HepG2 (cell line): ENCODE measurements around the gene S100A10. TPM values are rescaled to one million over a fixed set of nuclear protein-coding genes. Genes with fewer than 3 reads are reported as not detected.

Source experiments
- ATAC-seq: fragments of 200-7000 bp; cut with Tn5 transposase; 3 replicates; pipeline ENCODE4 v1.9.1; 2020; ENCODE audit warnings: mild to moderate bottlenecking, moderate library complexity
- BruUV-seq: library from RNA; stranded (reverse); fragments of 400-500 nt; replicated peaks from 2 replicates; lab custom pipeline; 2021; lab: Mats Ljungman, UMichigan
- CTCF ChIA-PET: fragments of 300-600 bp; formaldehyde crosslinking; extraction: SDS; loops from one replicate; lab custom pipeline; 2021; ENCODE audit warnings: low total read pairs, inconsistent platforms, low intra/inter-chr PET ratio; lab: Yijun Ruan, JAX
- POLR2A ChIA-PET: fragments of 350-600 bp; sonication (Branson Sonifier 250); formaldehyde crosslinking; loops from one replicate; lab custom pipeline; 2020; ENCODE audit warnings: antibody characterized with exemption, inconsistent platforms; lab: Yijun Ruan, JAX
- DNase-seq: peaks from one replicate; pipeline ENCODE4 v3.0.0-alpha.2; 2015; ENCODE audit warnings: low spot score
- FAIRE-seq: peaks from 3 replicates; lab custom pipeline; 2011; peaks lifted over from hg19 to GRCh38; lab: Jason Lieb, UNC
- H2AFZ ChIP-seq: one replicate; pipeline ENCODE4 v1.6.1; 2011; ENCODE audit warnings: low read length, inconsistent platforms
- H3K27ac ChIP-seq: fragments of 300-600 bp; 3 replicates; pipeline ENCODE4 v1.8.0; 2011; ENCODE audit warnings: mixed run types, mild to moderate bottlenecking, mixed read lengths, low read length, inconsistent platforms; ENCODE audit not compliant: insufficient read depth; ENCODE audit errors: extremely low read length
- H3K27me3 ChIP-seq, 2 experiments: fragments of 200-600 bp in 1 of 2; 2 replicates in 1 of 2; 3 replicates in 1 of 2; pipeline versions ENCODE4 v1.6.0 to v1.8.0; 2011; ENCODE audit warnings: low read length in 2 of 2, mild to moderate bottlenecking in 2 of 2, moderate library complexity in 2 of 2, inconsistent platforms in 1 of 2; ENCODE audit not compliant: insufficient read depth in 2 of 2, control insufficient read depth in 1 of 2
- H3K36me3 ChIP-seq, 2 experiments: fragments of 200-600 bp in 1 of 2; replicated peaks in 1 of 2; 2 replicates in 1 of 2; 3 replicates in 1 of 2; pipeline versions ENCODE4 v1.5.1 to v1.8.0; 2011; ENCODE audit warnings: low read length in 2 of 2, inconsistent platforms in 1 of 2; ENCODE audit not compliant: insufficient read depth in 2 of 2, control insufficient read depth in 1 of 2
- H3K4me1 ChIP-seq: 2 replicates; pipeline ENCODE4 v1.5.1; 2012; ENCODE audit warnings: low read length, inconsistent platforms; ENCODE audit not compliant: insufficient read depth
- H3K4me2 ChIP-seq: 2 replicates; pipeline ENCODE4 v1.6.0; 2011; ENCODE audit warnings: low read depth, low read length, inconsistent platforms
- H3K4me3 ChIP-seq, 3 experiments: fragments of 200-600 bp in 1 of 3; sonication (generic), shearing (Covaris generic) in 1 of 3; replicated peaks in 1 of 3; 2 replicates each; pipeline ENCODE4 v1.5.1; 2011 to 2016; ENCODE audit warnings: low read length in 3 of 3, inconsistent platforms in 2 of 3, low read depth in 2 of 3, mild to moderate bottlenecking in 2 of 3, control low read depth in 1 of 3, mixed read lengths in 1 of 3; ENCODE audit not compliant: insufficient read depth in 1 of 3
- H3K79me2 ChIP-seq: one replicate; pipeline ENCODE4 v1.6.1; 2011; ENCODE audit warnings: low read length, inconsistent platforms; ENCODE audit not compliant: insufficient read depth
- H3K9ac ChIP-seq: 2 replicates; pipeline ENCODE4 v1.6.0; 2011; ENCODE audit warnings: mild to moderate bottlenecking, low read depth, low read length, inconsistent platforms; ENCODE audit not compliant: insufficient read depth
- H3K9me3 ChIP-seq: 2 replicates; pipeline ENCODE4 v1.5.1; 2012; ENCODE audit warnings: mild to moderate bottlenecking, low read length
- H4K20me1 ChIP-seq: 2 replicates; pipeline ENCODE4 v1.6.0; 2011; ENCODE audit warnings: inconsistent platforms, mild to moderate bottlenecking, low read length, moderate library complexity; ENCODE audit not compliant: insufficient read depth
- CTCF ChIP-seq: sonication (generic); formaldehyde crosslinking; IDR thresholded peaks from 2 replicates; pipeline ENCODE4 v1.5.0; 2020; ENCODE audit warnings: mild to moderate bottlenecking, missing genetic modification reagents, moderate library complexity
- DR1 ChIP-seq: sonication (generic); formaldehyde crosslinking; IDR thresholded peaks from 2 replicates; pipeline ENCODE4 v1.8.0; 2021; ENCODE audit warnings: mild to moderate bottlenecking, missing genetic modification reagents, inconsistent platforms
- ESRRA ChIP-seq: sonication (generic); formaldehyde crosslinking; IDR thresholded peaks from 2 replicates; pipeline ENCODE4 v1.5.1; 2020; ENCODE audit warnings: mild to moderate bottlenecking, low read depth, missing genetic modification reagents
- HDAC1 ChIP-seq: sonication (generic); formaldehyde crosslinking; IDR thresholded peaks from 2 replicates; pipeline ENCODE4 v1.5.1; 2020; ENCODE audit warnings: mild to moderate bottlenecking, missing genetic modification reagents
- REL ChIP-seq: sonication (generic); formaldehyde crosslinking; conservative IDR thresholded peaks from 2 replicates; pipeline ENCODE4 v1.8.0; 2022; ENCODE audit warnings: mild to moderate bottlenecking, missing genetic modification reagents, moderate library complexity
- SMAD9 ChIP-seq: sonication (generic); formaldehyde crosslinking; IDR thresholded peaks from 2 replicates; pipeline ENCODE4 v1.5.1; 2020; ENCODE audit warnings: mild to moderate bottlenecking, missing genetic modification reagents
- TEAD2 ChIP-seq: sonication (generic); formaldehyde crosslinking; IDR thresholded peaks from 2 replicates; pipeline ENCODE4 v1.9.0; 2021; ENCODE audit warnings: missing genetic modification reagents
- ZBTB7B ChIP-seq: sonication (generic); formaldehyde crosslinking; IDR thresholded peaks from 2 replicates; pipeline ENCODE4 v1.4.0; 2020; ENCODE audit warnings: missing genetic modification reagents
- ZNF138 ChIP-seq: sonication (generic); formaldehyde crosslinking; IDR thresholded peaks from 2 replicates; pipeline ENCODE4 v1.5.0; 2020; ENCODE audit warnings: mild to moderate bottlenecking, low read depth, missing genetic modification reagents
- WGBS: methylation state at CpG from one replicate; pipeline ENCODE4 v1.1.6; 2017; ENCODE audit warnings: low lambda C conversion rate; 5-methylcytosine and 5-hydroxymethylcytosine counted together
- in situ Hi-C: cut with HindIII; loops from 2 replicates; pipeline ENCODE4 v1.10.0; 2017; ENCODE audit warnings: low pct_unique_long_range_greater_than_20kb; ENCODE audit not compliant: extremely low pct_ligation_motif_present
- intact Hi-C: fragments of 100-400 bp; cut with micrococcal nuclease; formaldehyde crosslinking; loops from one replicate; pipeline ENCODE4 v1.10.0; 2022; ENCODE audit not compliant: unreplicated experiment
- polyA plus RNA-seq, 8 experiments: library from polyadenylated mRNA; depleted of rRNA in 3 of 8; stranded (reverse) in 7 of 8; unstranded in 1 of 8; fragments of >200 nt; fragmentation: Illumina TruSeq in 4 of 8; extraction: Trizol in 4 of 8; gene quantifications; 2 replicates each; pipeline versions ENCODE4 v1.2.1 to v1.2.3, GENCODE V29; 2011 to 2016; ENCODE audit warnings: low read depth in 4 of 8, missing spikeins in 1 of 8, mixed read lengths in 1 of 8; ENCODE audit not compliant: insufficient read depth in 1 of 8
- total RNA-seq, 5 experiments: library from RNA; depleted of rRNA; stranded (reverse); fragments of >200 nt; fragmentation: Illumina TruSeq; extraction: Trizol; gene quantifications; 2 replicates each; pipeline ENCODE4 v1.2.3, GENCODE V29; 2016; ENCODE audit warnings: low read depth in 1 of 5
- TF ChIP-seq, protein P1 (sequence below): sonication (generic); formaldehyde crosslinking; IDR thresholded peaks from 2 replicates; pipeline ENCODE4; 2020; ENCODE audit warnings: missing genetic modification reagents, mild to moderate bottlenecking, borderline replicate concordance
- TF ChIP-seq, protein P2 (sequence below): sonication (generic); formaldehyde crosslinking; IDR thresholded peaks from 2 replicates; pipeline ENCODE4 v1.8.0; 2022; ENCODE audit warnings: mild to moderate bottlenecking, missing genetic modification reagents, moderate library complexity

Gene S100A10
- total and polyA plus RNA-seq, 2 of the 13 experiments (the other 11 are each of a cell fraction or from before 2014, with no cell fraction given) = 16.8 to 28.7 TPM

DNA sequence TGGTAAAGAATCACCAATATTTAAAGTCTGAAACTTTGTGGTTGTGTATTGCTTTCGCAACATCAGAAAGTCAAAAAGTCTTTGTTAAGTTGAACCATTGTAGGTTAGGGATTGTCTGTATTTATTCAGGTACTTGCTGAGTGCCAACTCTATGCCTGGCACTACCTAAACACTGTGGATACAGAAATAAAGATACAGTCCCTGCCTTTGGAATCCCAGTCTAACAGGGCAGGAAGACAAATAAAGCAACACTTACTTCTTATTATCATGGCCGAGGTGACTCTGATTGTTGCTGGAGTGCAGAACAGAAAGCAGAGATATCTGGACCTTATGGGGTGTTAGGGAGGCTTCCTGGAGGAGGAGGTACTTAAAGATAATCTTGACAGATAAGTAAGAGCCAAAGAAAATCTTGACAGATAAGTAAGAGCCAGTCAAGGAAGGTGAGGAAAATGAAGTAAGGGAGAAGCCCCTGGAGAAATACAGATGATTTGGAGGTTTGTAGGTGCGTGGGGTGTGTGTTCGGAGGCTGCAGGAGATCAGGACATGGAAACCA lies 11.8 kb upstream of the S100A10 start:
- Histone ChIP-seq H3K27me3 (peaks cover 1 to 5% of the 10 kb centered on the region in 2 experiments; a peak in 3 of 5 replicates), H3K4me1 (peaks cover 16% of the 10 kb centered on the region), H2AFZ (no peak overlapping the region), H3K27ac (no peak overlapping the region), H3K9me3 (no peaks in the 10 kb centered on the region), H3K36me3 (no peaks in the 10 kb centered on the region), H3K4me3 (no peak overlapping the region), H3K9ac (no peak overlapping the region), H4K20me1 (no peaks in the 10 kb centered on the region), H3K79me2 (no peaks in the 10 kb centered on the region), H3K4me2 (no peak overlapping the region)
- FAIRE-seq (no peak), ATAC-seq (no peak), DNase-seq (no peak)
- no TSS peak for BruUV-seq
- in situ Hi-C loops (no loop called here), intact Hi-C loops (no loop called here)
- CTCF ChIA-PET = interaction anchor here (5.6 kb wide), 1 partner anchor 71 kb away, joined by 33 read pairs; no protein-coding TSS in a partner anchor
- POLR2A ChIA-PET = no interaction called here
- WGBS = 21% methylated on average over 4 of the region's 4 CpGs
- TF ChIP-seq ESRRA (CRISPR knock-in tag) (no peak), HDAC1 (no peak), SMAD9 (CRISPR knock-in tag) (no peak), CTCF (CRISPR knock-in tag) (no peak), REL (CRISPR knock-in tag) (no peak), DR1 (no peak), ZNF138 (CRISPR knock-in tag) (no peak), TEAD2 (no peak), ZBTB7B (CRISPR knock-in tag) (no peak)
- TF ChIP-seq, protein P1, sequence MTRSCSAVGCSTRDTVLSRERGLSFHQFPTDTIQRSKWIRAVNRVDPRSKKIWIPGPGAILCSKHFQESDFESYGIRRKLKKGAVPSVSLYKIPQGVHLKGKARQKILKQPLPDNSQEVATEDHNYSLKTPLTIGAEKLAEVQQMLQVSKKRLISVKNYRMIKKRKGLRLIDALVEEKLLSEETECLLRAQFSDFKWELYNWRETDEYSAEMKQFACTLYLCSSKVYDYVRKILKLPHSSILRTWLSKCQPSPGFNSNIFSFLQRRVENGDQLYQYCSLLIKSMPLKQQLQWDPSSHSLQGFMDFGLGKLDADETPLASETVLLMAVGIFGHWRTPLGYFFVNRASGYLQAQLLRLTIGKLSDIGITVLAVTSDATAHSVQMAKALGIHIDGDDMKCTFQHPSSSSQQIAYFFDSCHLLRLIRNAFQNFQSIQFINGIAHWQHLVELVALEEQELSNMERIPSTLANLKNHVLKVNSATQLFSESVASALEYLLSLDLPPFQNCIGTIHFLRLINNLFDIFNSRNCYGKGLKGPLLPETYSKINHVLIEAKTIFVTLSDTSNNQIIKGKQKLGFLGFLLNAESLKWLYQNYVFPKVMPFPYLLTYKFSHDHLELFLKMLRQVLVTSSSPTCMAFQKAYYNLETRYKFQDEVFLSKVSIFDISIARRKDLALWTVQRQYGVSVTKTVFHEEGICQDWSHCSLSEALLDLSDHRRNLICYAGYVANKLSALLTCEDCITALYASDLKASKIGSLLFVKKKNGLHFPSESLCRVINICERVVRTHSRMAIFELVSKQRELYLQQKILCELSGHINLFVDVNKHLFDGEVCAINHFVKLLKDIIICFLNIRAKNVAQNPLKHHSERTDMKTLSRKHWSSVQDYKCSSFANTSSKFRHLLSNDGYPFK (CRISPR knock-in tag) = no peak
- TF ChIP-seq, protein P2, sequence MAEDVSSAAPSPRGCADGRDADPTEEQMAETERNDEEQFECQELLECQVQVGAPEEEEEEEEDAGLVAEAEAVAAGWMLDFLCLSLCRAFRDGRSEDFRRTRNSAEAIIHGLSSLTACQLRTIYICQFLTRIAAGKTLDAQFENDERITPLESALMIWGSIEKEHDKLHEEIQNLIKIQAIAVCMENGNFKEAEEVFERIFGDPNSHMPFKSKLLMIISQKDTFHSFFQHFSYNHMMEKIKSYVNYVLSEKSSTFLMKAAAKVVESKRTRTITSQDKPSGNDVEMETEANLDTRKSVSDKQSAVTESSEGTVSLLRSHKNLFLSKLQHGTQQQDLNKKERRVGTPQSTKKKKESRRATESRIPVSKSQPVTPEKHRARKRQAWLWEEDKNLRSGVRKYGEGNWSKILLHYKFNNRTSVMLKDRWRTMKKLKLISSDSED (CRISPR knock-in tag) = no peak
